ENCODE data around the gene KIAA1671. TPM values are rescaled to one million over a fixed set of nuclear protein-coding genes. Genes with fewer than 3 reads are reported as not detected.

The KIAA1671 gene
- polyA plus RNA-seq, 1 of the 3 experiments (the other 2 are of a cell fraction) = 7.4 TPM

GRCh38 chr22:25199731-25200520 lies 247.4 kb downstream of the KIAA1671 start, which contains the start of gene CRYBB3:
Gene CRYBB3 (plus strand): TSS chr22:25199858. CDS start chr22:25201397, 1,539 bp downstream.
- Histone ChIP-seq H4K20me1 (ENCODE audit: insufficient read depth) (peaks cover 7% of the 10 kb centered on the region; the same call in 1 of the 2 replicates), H3K9ac (no peak within 1 kb of the TSS), H3F3A (replicated peaks; ENCODE audit: insufficient read depth) (no peaks in the 10 kb centered on the region), H3K4me2 (no peak within 1 kb of the TSS), H3K4me3 (ENCODE audit: low read depth in 2 of 2, low read length in 1 of 2) (no peak within 1 kb of the TSS), H3K4me1 (ENCODE audit: control insufficient read depth in 1 of 2, insufficient read depth in 2 of 2, low read depth in 1 of 2, low read length in 1 of 2) (no peaks in the 10 kb centered on the region), H3K9me2 (no peaks in the 10 kb centered on the region), H2AFZ (ENCODE audit: low read depth) (no peak within 1 kb of the TSS), H3K36me3 (replicated peaks in 1 of 2; ENCODE audit: control insufficient read depth in 1 of 2, insufficient read depth in 2 of 2, low read length in 1 of 2) (peaks cover 7 to 19% of the 10 kb centered on the region in 2 experiments), H3K9me3 (no peaks in the 10 kb centered on the region), H3K27ac (ENCODE audit: low read depth in 2 of 2, low read length in 1 of 2) (no peak within 1 kb of the TSS), H3K79me2 (ENCODE audit: insufficient read depth) (no peaks in the 10 kb centered on the region), H3K27me3 (ENCODE audit: insufficient read depth) (no peaks in the 10 kb centered on the region)
- DNase-seq = no peak
- POLR2A ChIA-PET = no interaction called here
- WGBS (ENCODE audit: low lambda C conversion rate) = 82% methylated on average over 11 of the region's 17 CpGs
- TF ChIP-seq IRF3 (IDR thresholded peaks at IDR 0.05; ENCODE audit: low read depth, low read length) (no peak), FOXJ3 (CRISPR knock-in tag; IDR thresholded peaks at IDR 0.05) (no peak), GABPA (IDR thresholded peaks at IDR 0.05; ENCODE audit: low read depth) (no peak), MAX (IDR thresholded peaks at IDR 0.05; ENCODE audit: low read depth) (no peak), EZH2phosphoT487 (IDR thresholded peaks at IDR 0.05; ENCODE audit: borderline replicate concordance, low read depth) (no peak), TEAD4 (IDR thresholded peaks at IDR 0.05; ENCODE audit: borderline replicate concordance, insufficient read depth) (no peak), TCF12 (IDR thresholded peaks at IDR 0.05) (no peak), JUND (IDR thresholded peaks at IDR 0.05) (no peak), GATA2 (CRISPR knock-in tag; IDR thresholded peaks at IDR 0.05) (no peak), REST (IDR thresholded peaks at IDR 0.05; ENCODE audit: low read depth, low read length) (no peak), MXI1 (IDR thresholded peaks at IDR 0.05; ENCODE audit: low read depth, low read length) (no peak), TAF1 (IDR thresholded peaks at IDR 0.05; ENCODE audit: borderline replicate concordance, low read depth, low read length) (no peak)
- CTCF ChIA-PET = interaction anchor here (0.7 to 1.3 kb wide), 2 partner anchors 36 to 573 kb away, joined by 3 to 5 read pairs; no protein-coding TSS in a partner anchor
